A549 (cell line): ENCODE data around the gene PCNX2. TPM values are rescaled to one million over a fixed set of nuclear protein-coding genes. Genes with fewer than 3 reads are reported as not detected.

Source experiments
- ATAC-seq, 2 experiments: fragments of 200-7000 bp in 1 of 2; fragments of >200 bp in 1 of 2; cut with Nextera tagmentation in 1 of 2; cut with Tn5 transposase in 1 of 2; 3 replicates each; pipeline versions ENCODE4 v1.8.0 to v1.9.1; 2018 to 2020; ENCODE audit warnings: mild to moderate bottlenecking in 1 of 2, moderate library complexity in 1 of 2
- CTCF ChIA-PET: fragments of 300-600 bp; sonication (Branson Sonifier 250); formaldehyde crosslinking; extraction: SDS; loops from one replicate; lab custom pipeline; 2021; ENCODE audit warnings: antibody characterized with exemption, inconsistent platforms; lab: Yijun Ruan, JAX
- POLR2A ChIA-PET: fragments of 350-600 bp; formaldehyde crosslinking; extraction: SDS; loops from one replicate; lab custom pipeline; 2021; ENCODE audit warnings: antibody characterized with exemption, inconsistent platforms; lab: Yijun Ruan, JAX
- DNase-seq, 2 experiments: peaks; one replicate each; pipeline versions ENCODE4 v3.0.0 to v3.0.0-alpha.2; 2011 to 2016; ENCODE audit warnings: low read depth in 1 of 2, low spot score in 1 of 2
- FAIRE-seq: peaks from 2 replicates; lab custom pipeline; 2011; peaks lifted over from hg19 to GRCh38; lab: Jason Lieb, UNC
- H3K27ac ChIP-seq, 2 experiments: fragments of >200 bp; sonication (Bioruptor Twin); formaldehyde crosslinking; 3 replicates each; pipeline ENCODE4 v1.5.1; 2016 to 2017
- H3K4me1 ChIP-seq: fragments of >200 bp; sonication (Bioruptor Twin); formaldehyde crosslinking; 3 replicates; pipeline ENCODE4 v1.6.1; 2016
- H3K4me2 ChIP-seq: fragments of >200 bp; sonication (Bioruptor Twin); formaldehyde crosslinking; 3 replicates; pipeline ENCODE4 v1.6.1; 2016
- H3K4me3 ChIP-seq: fragments of >200 bp; sonication (Bioruptor Twin); formaldehyde crosslinking; 3 replicates; pipeline ENCODE4 v1.5.1; 2016
- H3K9me3 ChIP-seq: fragments of >200 bp; sonication (Bioruptor Twin); formaldehyde crosslinking; 3 replicates; pipeline ENCODE4 v1.6.1; 2016
- BHLHE40 ChIP-seq: IDR thresholded peaks from 2 replicates; pipeline ENCODE4 v1.6.1; 2012; ENCODE audit warnings: low read depth, low read length, inconsistent platforms
- CHD2 ChIP-seq: fragments of 150-350 bp; IDR thresholded peaks from 2 replicates; pipeline ENCODE4 v1.6.1; 2014; ENCODE audit warnings: low read length; ENCODE audit not compliant: partially characterized antibody
- CHD4 ChIP-seq: fragments of 200-600 bp; sonication (generic); IDR thresholded peaks from 2 replicates; pipeline ENCODE4 v1.6.1; 2016; ENCODE audit warnings: antibody characterized with exemption, mild to moderate bottlenecking, borderline replicate concordance
- FOSB ChIP-seq: fragments of 250-450 bp; sonication (Bioruptor Pico); IDR thresholded peaks from 2 replicates; pipeline ENCODE4 v1.5.0; 2020; ENCODE audit warnings: mild to moderate bottlenecking, moderate library complexity
- FOSL2 ChIP-seq, 2 experiments: fragments of 450-650 bp in 1 of 2; fragments of >200 bp in 1 of 2; sonication (Bioruptor Twin) in 1 of 2; formaldehyde crosslinking; IDR thresholded peaks; 2 replicates each; pipeline versions ENCODE4 v1.5.0 to v1.6.1; 2016 to 2020; ENCODE audit warnings: mild to moderate bottlenecking in 1 of 2, moderate library complexity in 1 of 2
- GATA3 ChIP-seq: IDR thresholded peaks from 2 replicates; pipeline ENCODE4 v1.6.1; 2012; ENCODE audit warnings: borderline replicate concordance
- HEYL ChIP-seq: fragments of 250-450 bp; sonication (Bioruptor Pico); IDR thresholded peaks from 2 replicates; pipeline ENCODE4 v1.8.0; 2021; ENCODE audit warnings: mild to moderate bottlenecking, moderate library complexity
- JUN ChIP-seq, 2 experiments: fragments of >200 bp; sonication (Bioruptor Twin); formaldehyde crosslinking; IDR thresholded peaks; 2 replicates in 1 of 2; 3 replicates in 1 of 2; pipeline ENCODE4 v1.6.1; 2016 to 2017
- JUNB ChIP-seq: fragments of >200 bp; sonication (Bioruptor Twin); formaldehyde crosslinking; IDR thresholded peaks from 2 replicates; pipeline ENCODE4 v1.6.1; 2016
- MAFK ChIP-seq: fragments of 450-650 bp; IDR thresholded peaks from 2 replicates; pipeline ENCODE4 v1.6.1; 2014; ENCODE audit not compliant: partially characterized antibody
- MAZ ChIP-seq: fragments of 150-350 bp; IDR thresholded peaks from 2 replicates; pipeline ENCODE4 v1.6.1; 2014; ENCODE audit warnings: antibody characterized with exemption, low read depth, low read length, borderline replicate concordance
- NFE2L2 ChIP-seq: fragments of 150-350 bp; conservative IDR thresholded peaks from 2 replicates; pipeline ENCODE4 v1.6.1; 2014; ENCODE audit warnings: low read length
- RFX5 ChIP-seq: fragments of 450-650 bp; IDR thresholded peaks from 2 replicates; pipeline ENCODE4 v1.7.1; 2014; ENCODE audit warnings: antibody characterized with exemption, mild to moderate bottlenecking, moderate library complexity
- RNF2 ChIP-seq: fragments of 200-600 bp; sonication (generic); IDR thresholded peaks from 2 replicates; pipeline ENCODE4 v1.6.1; 2016; ENCODE audit warnings: low read depth, mild to moderate bottlenecking, antibody characterized with exemption, moderate library complexity, borderline replicate concordance
- TFCP2L1 ChIP-seq: fragments of 250-450 bp; sonication (Bioruptor Pico); IDR thresholded peaks from 2 replicates; pipeline ENCODE4 v1.5.0; 2021; ENCODE audit warnings: mild to moderate bottlenecking
- TP53 ChIP-seq: fragments of 250-450 bp; sonication (Bioruptor Pico); IDR thresholded peaks from 2 replicates; pipeline ENCODE4 v1.5.0; 2021; ENCODE audit warnings: mild to moderate bottlenecking, moderate library complexity
- WGBS: methylation state at CpG from one replicate; pipeline ENCODE4 v1.1.6; 2017; ENCODE audit errors: missing lambda C conversion rate; 5-methylcytosine and 5-hydroxymethylcytosine counted together
- polyA plus RNA-seq, 4 experiments: library from polyadenylated mRNA; depleted of rRNA in 3 of 4; stranded (reverse); fragments of >200 nt; fragmentation: RNase III in 1 of 4; extraction: RNeasy Plus Mini Kit Qiagen cat#74134 plus additional on column Dnase treatment in 1 of 4; gene quantifications; 2 replicates in 3 of 4; 3 replicates in 1 of 4; pipeline ENCODE4 v1.2.3, GENCODE V29; 2011 to 2017
- TF ChIP-seq, protein P1 (sequence below): fragments of >200 bp; sonication (Bioruptor Twin); formaldehyde crosslinking; IDR thresholded peaks from 3 replicates; pipeline ENCODE4 v1.5.1; 2016
- TF ChIP-seq, protein P2 (sequence below): fragments of >200 bp; sonication (Bioruptor Twin); formaldehyde crosslinking; IDR thresholded peaks from 3 replicates; pipeline ENCODE4 v1.6.1; 2016

PCNX2 gene
- polyA plus RNA-seq, 2 of the 4 experiments (the other 2 are of a cell fraction) = 8.8 to 27.2 TPM

DNA sequence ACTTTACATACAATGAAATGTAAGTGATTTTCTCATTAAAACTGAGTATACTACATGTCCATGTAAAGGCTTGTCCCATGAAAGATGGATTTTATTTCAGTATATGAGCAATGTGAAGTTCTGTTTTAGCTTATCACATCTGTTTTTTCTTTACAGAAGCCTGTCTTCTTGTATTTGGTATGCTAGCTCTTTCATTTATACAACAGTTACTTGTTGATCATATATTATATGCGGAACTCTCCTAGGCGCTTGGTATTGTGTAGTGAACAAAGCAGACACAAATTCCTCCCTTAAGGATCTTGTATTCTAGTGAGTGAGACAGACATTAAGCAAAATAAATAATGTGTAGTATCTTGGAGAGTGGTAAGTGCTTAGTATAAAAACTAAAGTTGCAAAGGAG is 42.6 kb upstream of the PCNX2 start:
- DNase-seq (no peak), ATAC-seq (no peak), FAIRE-seq (no peak)
- 85% methylated on average over 2 of the region's 2 CpGs for WGBS
- Histone ChIP-seq H3K4me3 (no peak overlapping the region), H3K4me1 (peaks cover 34% of the 10 kb centered on the region), H3K4me2 (no peak overlapping the region), H3K9me3 (no peaks in the 10 kb centered on the region), H3K27ac (no peak overlapping the region)
- ChIA-PET POLR2A (no interaction called here), CTCF (interaction anchor here (1.2 to 1.6 kb wide), 2 partner anchors 23 to 26 kb away, joined by 3 to 4 read pairs; no protein-coding TSS in a partner anchor)
- no peak for TF ChIP-seq RFX5

DNA sequence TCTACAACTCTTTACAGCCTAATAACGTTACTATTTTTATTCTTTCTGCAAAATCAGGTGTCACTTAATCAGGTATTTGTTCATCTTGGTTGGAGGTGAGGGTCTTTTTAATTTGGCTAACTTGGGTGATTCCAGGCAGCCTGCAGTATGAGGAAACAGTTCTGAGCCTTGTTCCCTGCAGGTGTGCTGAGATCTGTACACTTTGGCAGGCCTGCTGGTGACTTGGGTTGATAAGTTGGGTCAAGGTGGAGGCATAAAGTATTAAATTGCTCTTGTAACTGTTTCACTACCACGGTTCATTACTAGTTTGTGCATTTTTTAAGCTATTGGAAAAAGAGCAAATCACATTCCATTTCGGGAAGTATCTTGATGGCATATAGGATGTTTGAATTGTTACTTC is 42.0 kb upstream of the PCNX2 start:
- no peak for ATAC-seq
- DNase-seq = no peak
- H3K4me2 ChIP-seq = no peak overlapping the region
- POLR2A ChIA-PET = no interaction called here
- H3K27ac ChIP-seq = no peak overlapping the region
- H3K4me3 ChIP-seq = no peak overlapping the region
- no peak for FAIRE-seq
- TF ChIP-seq JUN (IDR thresholded peaks at IDR 0.05) (no peak), FOSB (CRISPR knock-in tag) (no peak), HEYL (CRISPR knock-in tag) (no peak), TP53 (CRISPR knock-in tag) (no peak), FOSL2 (IDR thresholded peaks at IDR 0.05) (no peak), FOSL2 (CRISPR knock-in tag; IDR thresholded peaks at IDR 0.05) (no peak), MAZ (no peak), CHD4 (no peak), RNF2 (no peak), JUNB (no peak)
- no peaks in the 10 kb centered on the region for H3K9me3 ChIP-seq
- peaks cover 31% of the 10 kb centered on the region for H3K4me1 ChIP-seq
- CTCF ChIA-PET = interaction anchor here (1.2 to 1.6 kb wide), 3 partner anchors 23 to 33 kb away, joined by 3 to 5 read pairs (median 4); no protein-coding TSS in a partner anchor
- 80% methylated on average over 3 of the region's 3 CpGs for WGBS

DNA sequence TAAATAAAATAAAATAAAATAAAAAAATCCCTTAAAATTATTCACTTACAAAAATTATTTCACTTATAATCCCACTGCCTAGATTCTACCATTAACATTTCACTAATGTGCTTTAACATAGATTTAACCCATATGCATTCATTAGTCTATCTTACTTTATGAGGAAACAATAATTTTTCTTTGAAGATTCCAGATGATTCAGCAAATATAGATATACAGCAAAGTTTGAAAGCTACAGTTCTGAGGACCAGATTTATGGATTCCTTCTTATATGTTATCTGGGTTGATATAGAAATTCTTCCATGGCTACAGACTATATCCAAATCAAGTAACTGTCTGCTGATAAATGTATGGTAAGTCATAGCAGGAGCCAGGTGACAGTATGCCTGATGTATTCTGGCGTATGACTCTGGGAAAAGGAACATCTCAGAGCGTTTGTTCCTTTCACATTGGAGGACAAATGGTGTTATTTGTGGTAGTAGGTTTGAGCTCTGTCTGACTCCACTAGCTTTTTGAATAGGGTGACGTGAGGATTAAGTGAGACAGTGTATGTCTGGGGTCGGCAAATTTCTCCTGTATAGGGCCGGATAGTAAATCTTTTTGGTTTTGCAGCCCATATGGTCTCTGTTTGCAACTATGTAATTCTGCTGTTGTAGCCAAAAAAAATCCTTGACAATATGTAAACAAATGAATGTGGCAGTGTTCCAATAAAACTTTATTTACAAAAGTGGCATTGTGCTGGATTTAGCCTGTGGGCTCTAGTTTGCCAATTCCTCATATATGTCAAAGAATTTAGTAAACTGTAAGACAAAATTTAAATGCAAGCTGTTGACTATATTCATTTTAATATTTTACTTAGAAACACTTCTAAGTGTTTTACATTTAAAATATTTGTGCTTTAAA is 41.3 kb upstream of the PCNX2 start:
- H3K27ac ChIP-seq = no peak overlapping the region
- CTCF ChIA-PET = interaction anchor here (1.2 to 1.6 kb wide), 3 partner anchors 24 to 32 kb away, joined by 3 to 5 read pairs (median 4); no protein-coding TSS in a partner anchor
- TF ChIP-seq GATA3 = no peak
- TF ChIP-seq FOSB (CRISPR knock-in tag) = no peak
- no peak for TF ChIP-seq CHD2
- TF ChIP-seq MAFK = peak; percentile 77
- TF ChIP-seq, all 56 proteins: peak for 1
- DNase-seq = no peak
- Histone ChIP-seq H3K4me3 (no peak overlapping the region), H3K4me2 (0 out of 3 replicates have a peak overlapping the region, but pooled peaks have one; percentile 1), H3K9me3 (no peaks in the 10 kb centered on the region), H3K4me1 (peaks cover 38% of the 10 kb centered on the region)
- 88% methylated on average over 5 of the region's 5 CpGs for WGBS
- POLR2A ChIA-PET = no interaction called here
- FAIRE-seq = no peak
- ATAC-seq = no peak

DNA sequence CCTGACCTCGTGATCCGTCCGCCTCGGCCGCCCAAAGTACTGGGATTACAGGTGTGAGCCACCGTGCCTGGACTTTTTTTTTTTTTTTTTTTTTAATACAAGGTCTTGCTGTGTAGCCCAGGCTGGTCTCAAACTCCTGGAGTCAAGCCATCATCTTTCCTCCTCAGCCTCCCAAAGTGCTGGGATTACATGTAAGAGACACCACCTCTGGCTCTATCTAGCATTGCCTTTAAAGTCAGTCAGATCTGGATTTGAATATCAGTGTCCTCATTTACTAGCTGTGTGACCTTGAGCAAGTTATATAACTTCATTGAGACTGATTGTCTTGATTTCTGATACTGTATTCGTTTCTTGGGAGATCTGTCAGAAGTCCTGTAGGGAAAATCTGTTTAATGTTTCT is 38.6 kb upstream of the PCNX2 start:
- ChIA-PET POLR2A (no interaction called here), CTCF (interaction anchor here (2.3 to 2.6 kb wide), 2 partner anchors 17 to 29 kb away, joined by 7 read pairs; no protein-coding TSS in a partner anchor)
- Histone ChIP-seq H3K27ac (no peak overlapping the region), H3K4me3 (no peak overlapping the region), H3K4me2 (no peak overlapping the region), H3K9me3 (no peaks in the 10 kb centered on the region), H3K4me1 (peaks cover 42% of the 10 kb centered on the region)
- WGBS = 89% methylated on average over 7 of the region's 7 CpGs
- FAIRE-seq (no peak), DNase-seq (no peak), ATAC-seq (peak; percentile 45 to 62; a peak in 2 of 6 replicates)
- no peak for TF ChIP-seq TFCP2L1 (CRISPR knock-in tag)
- TF ChIP-seq, protein P1, sequence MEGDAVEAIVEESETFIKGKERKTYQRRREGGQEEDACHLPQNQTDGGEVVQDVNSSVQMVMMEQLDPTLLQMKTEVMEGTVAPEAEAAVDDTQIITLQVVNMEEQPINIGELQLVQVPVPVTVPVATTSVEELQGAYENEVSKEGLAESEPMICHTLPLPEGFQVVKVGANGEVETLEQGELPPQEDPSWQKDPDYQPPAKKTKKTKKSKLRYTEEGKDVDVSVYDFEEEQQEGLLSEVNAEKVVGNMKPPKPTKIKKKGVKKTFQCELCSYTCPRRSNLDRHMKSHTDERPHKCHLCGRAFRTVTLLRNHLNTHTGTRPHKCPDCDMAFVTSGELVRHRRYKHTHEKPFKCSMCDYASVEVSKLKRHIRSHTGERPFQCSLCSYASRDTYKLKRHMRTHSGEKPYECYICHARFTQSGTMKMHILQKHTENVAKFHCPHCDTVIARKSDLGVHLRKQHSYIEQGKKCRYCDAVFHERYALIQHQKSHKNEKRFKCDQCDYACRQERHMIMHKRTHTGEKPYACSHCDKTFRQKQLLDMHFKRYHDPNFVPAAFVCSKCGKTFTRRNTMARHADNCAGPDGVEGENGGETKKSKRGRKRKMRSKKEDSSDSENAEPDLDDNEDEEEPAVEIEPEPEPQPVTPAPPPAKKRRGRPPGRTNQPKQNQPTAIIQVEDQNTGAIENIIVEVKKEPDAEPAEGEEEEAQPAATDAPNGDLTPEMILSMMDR = no peak
- no peak for TF ChIP-seq JUNB
- no peak for TF ChIP-seq BHLHE40
- no peak for TF ChIP-seq NFE2L2
- TF ChIP-seq, protein P2, sequence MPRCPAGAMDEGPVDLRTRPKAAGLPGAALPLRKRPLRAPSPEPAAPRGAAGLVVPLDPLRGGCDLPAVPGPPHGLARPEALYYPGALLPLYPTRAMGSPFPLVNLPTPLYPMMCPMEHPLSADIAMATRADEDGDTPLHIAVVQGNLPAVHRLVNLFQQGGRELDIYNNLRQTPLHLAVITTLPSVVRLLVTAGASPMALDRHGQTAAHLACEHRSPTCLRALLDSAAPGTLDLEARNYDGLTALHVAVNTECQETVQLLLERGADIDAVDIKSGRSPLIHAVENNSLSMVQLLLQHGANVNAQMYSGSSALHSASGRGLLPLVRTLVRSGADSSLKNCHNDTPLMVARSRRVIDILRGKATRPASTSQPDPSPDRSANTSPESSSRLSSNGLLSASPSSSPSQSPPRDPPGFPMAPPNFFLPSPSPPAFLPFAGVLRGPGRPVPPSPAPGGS = no peak
